Uterus (tissue), 4 donors: ENCODE data around the gene TMEM250. TPM values are rescaled to one million over a fixed set of nuclear protein-coding genes. Genes with fewer than 3 reads are reported as not detected.

ENCODE experiments used
- DNase-seq, 2 donors: peaks; one replicate each; pipeline ENCODE4 v3.0.0-alpha.2; 2019 to 2020
- H3K27ac ChIP-seq, 2 donors: fragments of 200-600 bp; sonication (generic); 1 replicate in 1 of 2; 2 replicates in 1 of 2; pipeline ENCODE4 v1.5.1; 2016 to 2018
- H3K27me3 ChIP-seq, 2 donors: fragments of 200-600 bp; sonication (generic); one replicate each; pipeline ENCODE4 v1.5.1; 2018 to 2019; ENCODE audit warnings: control low read depth in 1 of 2
- H3K36me3 ChIP-seq, 2 donors: fragments of 200-600 bp; sonication (generic); one replicate each; pipeline ENCODE4 v1.5.1; 2019; ENCODE audit warnings: control low read depth in 1 of 2
- H3K4me1 ChIP-seq, 2 donors: fragments of 200-600 bp; sonication (generic); one replicate each; pipeline ENCODE4 v1.5.1; 2018 to 2019; ENCODE audit warnings: control low read depth in 1 of 2
- H3K4me3 ChIP-seq, 2 donors: fragments of 200-600 bp; sonication (generic); 1 replicate in 1 of 2; 2 replicates in 1 of 2; pipeline ENCODE4 v1.5.1; 2018 to 2019; ENCODE audit warnings: mild to moderate bottlenecking in 1 of 2
- H3K9me3 ChIP-seq, 2 donors: fragments of 200-600 bp; sonication (generic); one replicate each; pipeline ENCODE4 v1.5.1; 2019; ENCODE audit warnings: control low read depth in 1 of 2
- POLR2A ChIP-seq, 2 donors: fragments of 450-650 bp; IDR thresholded peaks; one replicate each; pipeline ENCODE4 v1.6.1; 2016; ENCODE audit warnings: antibody characterized with exemption in 2 of 2, mild to moderate bottlenecking in 1 of 2, moderate library complexity in 1 of 2
- intact Hi-C: fragments of 100-400 bp; cut with DNase I; formaldehyde crosslinking; loops from one replicate; pipeline ENCODE4 v1.15.1; 2023; ENCODE audit warnings: low total_unique reads
- total RNA-seq, 4 donors: library from RNA; depleted of rRNA in 3 of 4; stranded (reverse); fragments of >200 nt in 3 of 4; gene quantifications; one replicate each; pipeline versions ENCODE4 v1.1.0 to v1.2.4, GENCODE V29; 2014 to 2023
- TF ChIP-seq, protein P1 (sequence below), 4 experiments: fragments of 200-600 bp in 2 of 4; fragments of 450-650 bp in 2 of 4; sonication (generic) in 2 of 4; IDR thresholded peaks; one replicate each; pipeline ENCODE4 v1.5.1; 2016 to 2019; ENCODE audit warnings: antibody characterized with exemption in 4 of 4, mild to moderate bottlenecking in 2 of 4, moderate library complexity in 1 of 4
- donor health status: DM: yes; HTN: yes; CAD: no.

TMEM250 gene
- total RNA-seq, 4 donors from 2014 or later, result 14.7 to 42.0 (median 28.0) TPM

DNA sequence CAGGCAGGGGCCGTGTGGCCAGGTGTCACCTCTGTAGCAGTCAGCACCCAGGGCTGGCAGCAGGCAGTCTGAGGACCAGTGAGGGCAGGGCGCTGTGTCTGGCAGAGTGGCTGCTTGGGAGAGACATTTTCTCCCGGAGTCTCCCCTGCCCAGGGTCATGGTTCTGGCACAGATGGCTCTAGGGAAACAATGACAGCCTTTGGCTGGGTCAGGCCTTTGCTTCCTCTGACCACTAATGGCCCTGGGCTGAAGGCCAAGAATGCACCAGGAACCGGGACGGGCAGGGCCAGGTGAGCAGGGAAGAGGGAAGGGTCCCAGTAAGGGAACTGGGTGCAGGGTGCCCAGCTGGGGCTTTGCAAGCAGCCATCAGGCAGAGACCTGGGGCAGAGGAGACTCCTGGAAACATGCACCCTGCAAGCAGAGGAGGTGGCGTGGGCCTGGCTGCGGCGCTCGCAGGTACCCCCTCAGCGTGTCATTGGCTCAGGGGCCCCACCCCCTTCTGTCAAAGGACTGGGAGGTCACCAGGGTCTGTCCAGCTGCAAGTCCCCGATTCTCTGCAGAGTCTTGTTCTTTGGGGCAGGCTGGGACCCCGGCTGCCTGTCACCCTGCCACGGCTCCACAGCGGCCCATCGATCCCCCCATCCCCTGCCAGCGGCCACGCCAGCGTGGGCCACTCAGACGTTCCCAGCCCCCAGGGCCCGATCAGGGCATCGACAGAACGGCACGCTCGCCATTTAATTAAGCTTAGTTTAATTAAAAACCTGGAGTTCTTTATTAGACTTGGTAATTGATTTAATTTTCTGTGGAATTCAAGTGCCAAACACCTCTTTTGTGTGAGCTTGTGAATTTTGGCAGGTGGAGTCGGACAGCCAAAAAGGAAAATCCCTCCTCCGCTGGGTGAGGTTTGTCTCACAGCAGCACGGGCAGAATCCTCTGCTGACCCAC, 18.9 kb upstream of the TMEM250 start:
- no peaks in the 10 kb centered on the region for H3K9me3 ChIP-seq
- TF ChIP-seq, protein P1, sequence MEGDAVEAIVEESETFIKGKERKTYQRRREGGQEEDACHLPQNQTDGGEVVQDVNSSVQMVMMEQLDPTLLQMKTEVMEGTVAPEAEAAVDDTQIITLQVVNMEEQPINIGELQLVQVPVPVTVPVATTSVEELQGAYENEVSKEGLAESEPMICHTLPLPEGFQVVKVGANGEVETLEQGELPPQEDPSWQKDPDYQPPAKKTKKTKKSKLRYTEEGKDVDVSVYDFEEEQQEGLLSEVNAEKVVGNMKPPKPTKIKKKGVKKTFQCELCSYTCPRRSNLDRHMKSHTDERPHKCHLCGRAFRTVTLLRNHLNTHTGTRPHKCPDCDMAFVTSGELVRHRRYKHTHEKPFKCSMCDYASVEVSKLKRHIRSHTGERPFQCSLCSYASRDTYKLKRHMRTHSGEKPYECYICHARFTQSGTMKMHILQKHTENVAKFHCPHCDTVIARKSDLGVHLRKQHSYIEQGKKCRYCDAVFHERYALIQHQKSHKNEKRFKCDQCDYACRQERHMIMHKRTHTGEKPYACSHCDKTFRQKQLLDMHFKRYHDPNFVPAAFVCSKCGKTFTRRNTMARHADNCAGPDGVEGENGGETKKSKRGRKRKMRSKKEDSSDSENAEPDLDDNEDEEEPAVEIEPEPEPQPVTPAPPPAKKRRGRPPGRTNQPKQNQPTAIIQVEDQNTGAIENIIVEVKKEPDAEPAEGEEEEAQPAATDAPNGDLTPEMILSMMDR (IDR thresholded peaks at IDR 0.05), result no peak
- TF ChIP-seq POLR2A (IDR thresholded peaks at IDR 0.05), result no peak
- peaks cover 0 to 2% of the 10 kb centered on the region in 2 donors for H3K4me1 ChIP-seq
- H3K27ac ChIP-seq, result no peak overlapping the region
- no peak overlapping the region for H3K4me3 ChIP-seq
- intact Hi-C loops, result no loop called here
- DNase-seq, result no peak
- H3K36me3 ChIP-seq, result no peaks in the 10 kb centered on the region
- H3K27me3 ChIP-seq, result peaks cover 2 to 18% of the 10 kb centered on the region in 2 donors

DNA sequence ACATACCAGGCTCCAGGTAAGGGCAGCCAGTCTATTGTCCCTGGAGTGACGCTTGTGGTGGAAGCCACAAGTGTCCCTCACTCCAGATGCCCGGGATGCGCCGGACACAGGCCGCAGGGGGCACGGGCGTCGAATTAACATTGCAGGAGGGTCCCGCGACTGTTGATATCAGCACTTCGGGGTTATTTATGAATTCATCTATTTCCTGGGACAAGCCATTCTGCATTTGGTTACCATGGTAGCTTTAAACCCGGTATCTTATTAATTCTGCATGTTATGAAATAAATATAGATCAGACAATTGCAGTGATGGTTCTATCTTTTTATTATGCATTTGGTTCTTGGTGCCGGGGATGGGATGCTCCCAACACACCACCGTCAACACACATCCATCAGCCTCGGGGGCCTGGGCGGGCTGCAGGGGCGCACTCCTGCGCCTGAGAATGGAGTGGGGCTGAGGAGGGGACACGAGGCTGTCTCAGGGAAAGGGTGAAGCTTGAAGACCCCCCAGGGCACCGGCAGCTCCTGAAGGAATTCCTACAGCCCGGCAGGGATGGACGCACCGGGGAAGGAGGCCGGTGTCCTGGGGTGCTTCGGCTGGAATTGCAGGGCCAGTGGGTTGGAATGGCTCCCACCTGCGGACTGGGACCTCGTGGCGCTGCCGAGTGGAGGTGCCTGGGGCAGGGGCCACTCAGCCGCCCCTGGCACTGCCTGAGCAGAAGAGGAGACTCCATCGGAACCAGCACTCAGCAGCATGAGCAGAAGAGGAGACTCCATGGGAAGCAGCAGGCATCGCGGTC, 17.7 kb upstream of the TMEM250 start:
- no peaks in the 10 kb centered on the region for H3K36me3 ChIP-seq
- H3K9me3 ChIP-seq, result no peaks in the 10 kb centered on the region
- H3K4me1 ChIP-seq, result peaks cover 0 to 4% of the 10 kb centered on the region in 2 donors
- DNase-seq, result no peak
- intact Hi-C loops, result no loop called here
- H3K27me3 ChIP-seq, result peaks cover 9 to 18% of the 10 kb centered on the region in 2 donors
- no peak overlapping the region for H3K27ac ChIP-seq
- TF ChIP-seq, protein P1 (IDR thresholded peaks at IDR 0.05), result no peak
- no peak for TF ChIP-seq POLR2A (IDR thresholded peaks at IDR 0.05)
- H3K4me3 ChIP-seq, result no peak overlapping the region

DNA sequence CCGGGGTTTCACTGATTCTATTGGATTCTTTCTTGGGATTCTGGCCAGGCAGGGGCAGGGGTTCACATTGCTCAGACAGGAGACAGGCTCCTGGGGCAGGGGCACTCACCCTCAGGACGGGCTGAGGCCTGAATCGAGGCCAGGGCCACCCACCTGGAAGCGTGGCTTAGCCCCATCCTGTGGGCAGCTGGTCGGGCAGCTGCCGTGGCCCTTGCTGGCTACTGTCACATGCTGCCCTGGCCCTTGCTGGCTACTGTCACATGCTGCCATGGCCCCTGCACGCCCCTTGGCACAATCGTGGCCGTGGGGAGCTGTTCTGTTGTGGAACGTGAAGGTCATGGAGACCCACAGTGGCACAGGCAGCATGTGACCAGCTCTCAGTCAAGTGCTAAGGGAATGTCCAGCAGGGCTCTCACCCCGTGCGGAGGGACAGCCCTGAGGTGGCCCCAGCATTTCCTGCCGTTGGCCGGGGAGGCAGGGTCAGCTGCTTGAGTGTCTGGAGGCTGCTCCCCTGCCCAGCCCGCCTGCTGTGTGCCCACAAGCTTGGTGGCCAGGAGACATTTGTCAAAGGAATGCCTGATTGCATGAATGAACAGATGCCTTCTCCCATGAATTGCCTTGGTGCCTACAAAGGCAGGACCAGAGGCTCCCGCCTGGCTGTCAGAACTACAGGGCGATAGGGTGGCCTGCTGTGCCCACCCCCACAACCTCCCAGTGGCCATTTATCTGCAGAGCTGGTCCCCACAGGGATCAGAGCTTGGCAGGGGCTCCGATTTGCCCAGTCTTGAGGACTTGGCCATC, 16.9 kb upstream of the TMEM250 start:
- Histone ChIP-seq H3K27ac (no peak overlapping the region), H3K9me3 (no peaks in the 10 kb centered on the region), H3K36me3 (no peaks in the 10 kb centered on the region), H3K4me1 (peaks cover 0 to 4% of the 10 kb centered on the region in 2 donors), H3K4me3 (no peak overlapping the region), H3K27me3 (peaks cover 9 to 18% of the 10 kb centered on the region in 2 donors)
- TF ChIP-seq POLR2A (IDR thresholded peaks at IDR 0.05), result no peak
- TF ChIP-seq, protein P1 (IDR thresholded peaks at IDR 0.05), result no peak
- intact Hi-C loops, result no loop called here
- no peak for DNase-seq

DNA sequence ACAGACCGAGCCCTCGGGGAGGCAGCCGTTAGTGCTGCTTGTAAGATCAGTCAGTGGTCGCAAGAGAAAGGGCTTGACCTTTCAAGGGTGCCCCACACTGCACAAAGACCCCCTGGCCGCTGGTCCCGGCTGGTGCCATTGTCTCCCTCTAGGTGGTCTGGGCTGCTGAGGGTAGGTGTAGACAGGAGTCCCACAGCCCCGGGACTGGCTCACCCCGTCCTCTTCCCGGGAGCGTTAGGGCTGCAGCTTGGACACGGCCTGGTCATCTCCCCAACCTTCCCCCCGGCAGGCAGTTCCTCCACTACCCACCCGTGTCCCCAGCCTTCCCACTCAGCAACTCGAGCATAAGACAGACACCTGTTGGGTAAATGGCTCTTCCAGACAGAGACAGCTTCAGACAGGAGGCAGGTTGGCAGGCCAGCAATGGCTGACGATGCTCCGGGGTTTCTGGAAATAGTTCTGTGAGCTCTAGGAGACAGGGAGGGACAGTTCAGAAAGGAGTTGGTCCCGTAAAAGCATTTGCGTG, 15.3 kb upstream of the TMEM250 start:
- intact Hi-C loops, result no loop called here
- peaks cover 9 to 18% of the 10 kb centered on the region in 2 donors for H3K27me3 ChIP-seq
- H3K36me3 ChIP-seq, result no peaks in the 10 kb centered on the region
- peaks cover 0 to 4% of the 10 kb centered on the region in 2 donors for H3K4me1 ChIP-seq
- H3K27ac ChIP-seq, result no peak overlapping the region
- no peak for DNase-seq
- H3K9me3 ChIP-seq, result no peaks in the 10 kb centered on the region
- TF ChIP-seq POLR2A (IDR thresholded peaks at IDR 0.05), result no peak
- TF ChIP-seq, protein P1 (IDR thresholded peaks at IDR 0.05), result no peak
- H3K4me3 ChIP-seq, result no peak overlapping the region
